ENCODE data around the gene HACE1.
"Not testable (repeated sequence)": the region's sequence is repeated elsewhere in the genome, so short reads cannot be mapped to it uniquely, and the experiment has no call there.

Gene HACE1

GRCh38 chr6:104829183-104829958, 30.3 kb downstream of the HACE1 start:
- no peak for DNase-seq

- no peak for DNase-seq
Measured at GRCh38 chr6:104828478-104828877, 31.2 kb downstream of the HACE1 start.

GRCh38 chr6:104820820-104821219, 38.9 kb downstream of the HACE1 start:
- not testable (repeated sequence) for DNase-seq

- DNase-seq, result no peak
Measured at GRCh38 chr6:104816125-104816524, 43.6 kb downstream of the HACE1 start.

- DNase-seq, result no peak
Measured at GRCh38 chr6:104814743-104815142, 45.0 kb downstream of the HACE1 start.

GRCh38 chr6:104813552-104813951, 46.2 kb downstream of the HACE1 start:
- no peak for DNase-seq

- DNase-seq, result no peak
Measured at GRCh38 chr6:104809116-104809515, 50.6 kb downstream of the HACE1 start.

GRCh38 chr6:104805335-104805734, 54.4 kb downstream of the HACE1 start:
- DNase-seq, result not testable (repeated sequence)

- no peak for DNase-seq
Measured at GRCh38 chr6:104799134-104799657, 60.5 kb downstream of the HACE1 start.

- DNase-seq, result no peak
Measured at GRCh38 chr6:104796031-104796785, 63.5 kb downstream of the HACE1 start.

- no peak for DNase-seq
Measured at GRCh38 chr6:104795363-104795762, 64.4 kb downstream of the HACE1 start.

GRCh38 chr6:104789770-104790190, 69.9 kb downstream of the HACE1 start:
- no peak for DNase-seq

GRCh38 chr6:104788400-104788799, 71.3 kb downstream of the HACE1 start:
- no peak for DNase-seq

- DNase-seq, result no peak
Measured at GRCh38 chr6:104787305-104787704, 72.4 kb downstream of the HACE1 start.

GRCh38 chr6:104784884-104785283, 74.8 kb downstream of the HACE1 start:
- DNase-seq, result no peak

GRCh38 chr6:104771258-104771832, 88.4 kb downstream of the HACE1 start:
- DNase-seq, result no peak

GRCh38 chr6:104768906-104769305, 90.8 kb downstream of the HACE1 start:
- no peak for DNase-seq

- no peak for DNase-seq
Measured at GRCh38 chr6:104766595-104766994, 93.1 kb downstream of the HACE1 start.

GRCh38 chr6:104754788-104755409, 104.8 kb downstream of the HACE1 start:
- no peak for DNase-seq

- no peak for DNase-seq
Measured at GRCh38 chr6:104753251-104753650, 106.5 kb downstream of the HACE1 start.

GRCh38 chr6:104750449-104750848, 109.3 kb downstream of the HACE1 start:
- no peak for DNase-seq

- not testable (repeated sequence) for DNase-seq
Measured at GRCh38 chr6:104739124-104739523, 120.6 kb downstream of the HACE1 start.

GRCh38 chr6:104737567-104737966, 122.2 kb downstream of the HACE1 start:
- DNase-seq, result not testable (repeated sequence)

Data from activated CD4-positive, CD25-positive, alpha-beta regulatory T cell (primary cell).